Testis (tissue), 3 donors: ENCODE measurements around the gene BST2. TPM values are rescaled to one million over a fixed set of nuclear protein-coding genes. Genes with fewer than 3 reads are reported as not detected.

Experiments used
- DNase-seq: peaks from one replicate; pipeline ENCODE4 v3.0.0-alpha.2; 2019
- H3K27ac ChIP-seq, 2 donors: fragments of 200-600 bp; sonication (generic); one replicate each; pipeline ENCODE4 v1.5.1; 2019
- H3K27me3 ChIP-seq: fragments of 200-600 bp; sonication (generic); one replicate; pipeline ENCODE4 v1.5.1; 2019
- H3K36me3 ChIP-seq: fragments of 200-600 bp; sonication (generic); one replicate; pipeline ENCODE4 v1.5.1; 2017; ENCODE audit warnings: low read depth; ENCODE audit errors: missing control alignments
- H3K4me1 ChIP-seq: fragments of 200-600 bp; sonication (generic); one replicate; pipeline ENCODE4 v1.5.1; 2019
- H3K4me3 ChIP-seq, 2 donors: fragments of 200-600 bp; sonication (generic); one replicate each; pipeline ENCODE4 v1.5.1; 2017 to 2019
- H3K9me3 ChIP-seq: fragments of 200-600 bp; sonication (generic); one replicate; pipeline ENCODE4 v1.5.1; 2017
- POLR2A ChIP-seq: fragments of 450-650 bp; IDR thresholded peaks from one replicate; pipeline ENCODE4 v1.6.1; 2017; ENCODE audit warnings: antibody characterized with exemption, mild to moderate bottlenecking, moderate library complexity
- WGBS, 2 donors: methylation state at CpG; one replicate each; pipeline ENCODE4 v1.1.5; 2018; 5-methylcytosine and 5-hydroxymethylcytosine counted together
- intact Hi-C: fragments of 100-400 bp; cut with DNase I; formaldehyde crosslinking; loops from one replicate; pipeline ENCODE4 v1.15.1; 2023; ENCODE audit warnings: low total_unique reads
- polyA plus RNA-seq: library from polyadenylated mRNA; stranded (reverse); fragments of 350-450 nt; fragmentation: Illumina TruSeq; extraction: RNeasy Lipid Tissue Mini Kit (QIAGEN cat#74804); gene quantifications from one replicate; pipeline ENCODE4 v1.2.3, GENCODE V29; 2014; ENCODE audit warnings: low read depth, low replicate concordance; ENCODE audit not compliant: insufficient read depth
- total RNA-seq, 2 donors: library from RNA; depleted of rRNA; stranded (reverse); fragments of >200 nt; gene quantifications; one replicate each; pipeline ENCODE4 v1.2.3, GENCODE V29; 2016
- TF ChIP-seq, protein P1 (sequence below), 3 experiments: fragments of 450-650 bp in 2 of 3; fragments of 200-600 bp in 1 of 3; sonication (generic) in 1 of 3; IDR thresholded peaks; one replicate each; pipeline ENCODE4 v1.5.1; 2016 to 2019; ENCODE audit warnings: antibody characterized with exemption in 3 of 3, mild to moderate bottlenecking in 2 of 3, moderate library complexity in 1 of 3

Gene BST2
- total and polyA plus RNA-seq, 3 donors from 2014 or later, result 37.4 to 71.4 (median 64.4) TPM

DNA sequence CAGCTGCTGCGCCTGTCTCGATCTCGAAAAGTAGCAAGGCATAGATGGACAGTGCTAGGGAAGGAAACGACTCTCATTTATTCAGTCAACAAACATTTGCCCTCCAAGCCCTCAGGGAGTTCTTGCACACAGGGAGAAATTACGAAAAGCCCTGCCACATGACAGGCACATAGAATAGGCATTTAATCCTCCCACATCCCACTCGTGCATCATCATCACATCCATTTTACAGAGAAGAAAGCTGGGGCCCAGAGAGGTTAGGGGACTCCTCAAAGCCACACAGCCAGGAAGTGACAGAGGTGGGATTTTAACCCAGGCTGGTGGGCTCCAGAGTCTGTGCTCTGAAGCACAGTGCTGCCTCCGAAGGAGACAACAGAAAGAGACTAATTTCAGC, 31.4 kb upstream of the BST2 start:
- Histone ChIP-seq H3K36me3 (no peaks in the 10 kb centered on the region), H3K9me3 (no peaks in the 10 kb centered on the region), H3K4me1 (no peaks in the 10 kb centered on the region), H3K4me3 (no peak overlapping the region), H3K27ac (no peak overlapping the region), H3K27me3 (no peaks in the 10 kb centered on the region)
- TF ChIP-seq POLR2A, result no peak
- TF ChIP-seq, protein P1, sequence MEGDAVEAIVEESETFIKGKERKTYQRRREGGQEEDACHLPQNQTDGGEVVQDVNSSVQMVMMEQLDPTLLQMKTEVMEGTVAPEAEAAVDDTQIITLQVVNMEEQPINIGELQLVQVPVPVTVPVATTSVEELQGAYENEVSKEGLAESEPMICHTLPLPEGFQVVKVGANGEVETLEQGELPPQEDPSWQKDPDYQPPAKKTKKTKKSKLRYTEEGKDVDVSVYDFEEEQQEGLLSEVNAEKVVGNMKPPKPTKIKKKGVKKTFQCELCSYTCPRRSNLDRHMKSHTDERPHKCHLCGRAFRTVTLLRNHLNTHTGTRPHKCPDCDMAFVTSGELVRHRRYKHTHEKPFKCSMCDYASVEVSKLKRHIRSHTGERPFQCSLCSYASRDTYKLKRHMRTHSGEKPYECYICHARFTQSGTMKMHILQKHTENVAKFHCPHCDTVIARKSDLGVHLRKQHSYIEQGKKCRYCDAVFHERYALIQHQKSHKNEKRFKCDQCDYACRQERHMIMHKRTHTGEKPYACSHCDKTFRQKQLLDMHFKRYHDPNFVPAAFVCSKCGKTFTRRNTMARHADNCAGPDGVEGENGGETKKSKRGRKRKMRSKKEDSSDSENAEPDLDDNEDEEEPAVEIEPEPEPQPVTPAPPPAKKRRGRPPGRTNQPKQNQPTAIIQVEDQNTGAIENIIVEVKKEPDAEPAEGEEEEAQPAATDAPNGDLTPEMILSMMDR (IDR thresholded peaks at IDR 0.05), result no peak
- no peak for DNase-seq
- 88 to 90% methylated on average over 7 of the region's 7 CpGs for WGBS, 2 donors
- intact Hi-C loops, result no loop called here

- 97% methylated on average over 9 to 25 of the region's 25 CpGs for WGBS, 2 donors
- H3K9me3 ChIP-seq, result no peaks in the 10 kb centered on the region
- H3K27ac ChIP-seq, result no peak overlapping the region
- intact Hi-C loops, result no loop called here
- H3K27me3 ChIP-seq, result no peaks in the 10 kb centered on the region
- no peak for TF ChIP-seq POLR2A
- TF ChIP-seq, protein P1 (IDR thresholded peaks at IDR 0.05), result no peak
- H3K4me1 ChIP-seq, result no peaks in the 10 kb centered on the region
- DNase-seq, result no peak
- no peak overlapping the region for H3K4me3 ChIP-seq
- H3K36me3 ChIP-seq, result no peaks in the 10 kb centered on the region
These were observed 30.9 kb upstream of the BST2 start for GRCh38 chr19:17436094-17436873.

GRCh38 chr19:17435218-17435617, 29.8 kb upstream of the BST2 start:
- Histone ChIP-seq H3K27ac (no peak overlapping the region), H3K9me3 (no peaks in the 10 kb centered on the region), H3K36me3 (no peaks in the 10 kb centered on the region), H3K4me1 (no peaks in the 10 kb centered on the region), H3K4me3 (no peak overlapping the region), H3K27me3 (no peaks in the 10 kb centered on the region)
- intact Hi-C loops, result no loop called here
- no peak for DNase-seq
- 90 to 91% methylated on average over 7 of the region's 7 CpGs for WGBS, 2 donors
- TF ChIP-seq POLR2A, result no peak
- TF ChIP-seq, protein P1 (IDR thresholded peaks at IDR 0.05), result no peak

GRCh38 chr19:17431417-17431816, 26.0 kb upstream of the BST2 start:
- H3K4me3 ChIP-seq, result no peak overlapping the region
- no peaks in the 10 kb centered on the region for H3K9me3 ChIP-seq
- peaks cover 10% of the 10 kb centered on the region for H3K4me1 ChIP-seq
- H3K36me3 ChIP-seq, result no peaks in the 10 kb centered on the region
- intact Hi-C loops, result no loop called here
- DNase-seq, result no peak
- H3K27ac ChIP-seq, result no peak overlapping the region
- H3K27me3 ChIP-seq, result no peaks in the 10 kb centered on the region
- TF ChIP-seq, protein P1 (IDR thresholded peaks at IDR 0.05), result no peak
- no peak for TF ChIP-seq POLR2A
- WGBS, 2 donors, result 93 to 97% methylated on average over 7 of the region's 7 CpGs

GRCh38 chr19:17429641-17430113, 24.2 kb upstream of the BST2 start:
- peak; percentile 45 for DNase-seq
- intact Hi-C loops, result no loop called here
- Histone ChIP-seq H3K36me3 (no peaks in the 10 kb centered on the region), H3K4me3 (no peak overlapping the region), H3K9me3 (no peaks in the 10 kb centered on the region), H3K27me3 (no peaks in the 10 kb centered on the region), H3K4me1 (peaks cover 10% of the 10 kb centered on the region), H3K27ac (peak overlapping the region in 1 of 2 donors; percentile 10)
- WGBS, 2 donors, result 40 to 42% methylated on average over 17 of the region's 17 CpGs
- no peak for TF ChIP-seq POLR2A
- TF ChIP-seq, protein P1 (IDR thresholded peaks at IDR 0.05), result no peak
